Heart right ventricle (tissue), 16 donors: ENCODE data around the gene HBM. TPM values are rescaled to one million over a fixed set of nuclear protein-coding genes. Genes with fewer than 3 reads are reported as not detected.
"Not testable (repeated sequence)": the region's sequence is repeated elsewhere in the genome, so short reads cannot be mapped to it uniquely, and the experiment has no call there.

Experiments
- ATAC-seq, 8 donors: fragments of 200-7000 bp; cut with Tn5 transposase; one replicate each; pipeline ENCODE4 v1.9.1; 2020; ENCODE audit warnings: mild to moderate bottlenecking in 8 of 8, moderate library complexity in 8 of 8, moderate number of reproducible peaks in 1 of 8
- DNase-seq, 2 donors: peaks; one replicate each; pipeline ENCODE4 v3.0.0-alpha.2; 2020
- H3K27ac ChIP-seq, 10 donors: fragments of 200-600 bp; sonication (generic) in 2 of 10; one replicate each; pipeline versions ENCODE4 v1.5.0 to v1.8.0; 2020 to 2022; ENCODE audit warnings: mild to moderate bottlenecking in 3 of 10
- H3K27me3 ChIP-seq, 7 donors: fragments of 200-600 bp; one replicate each; pipeline ENCODE4 v1.8.0; 2021 to 2022; ENCODE audit warnings: mild to moderate bottlenecking in 2 of 7
- H3K36me3 ChIP-seq, 9 donors: fragments of 200-600 bp; sonication (generic) in 1 of 9; one replicate each; pipeline versions ENCODE4 v1.5.0 to v1.8.0; 2020 to 2022; ENCODE audit warnings: mild to moderate bottlenecking in 2 of 9
- H3K4me1 ChIP-seq, 9 donors: fragments of 200-600 bp; sonication (generic) in 1 of 9; one replicate each; pipeline versions ENCODE4 v1.5.0 to v1.8.0; 2020 to 2022; ENCODE audit warnings: mild to moderate bottlenecking in 4 of 9
- H3K4me3 ChIP-seq, 10 donors: fragments of 200-600 bp; sonication (generic) in 2 of 10; one replicate each; pipeline versions ENCODE4 v1.5.0 to v1.8.0; 2020 to 2022; ENCODE audit warnings: mild to moderate bottlenecking in 7 of 10, moderate library complexity in 2 of 10
- H3K9me3 ChIP-seq, 11 donors: fragments of 200-600 bp in 10 of 11; sonication (generic) in 2 of 11; one replicate each; pipeline versions ENCODE4 v1.5.0 to v1.8.0; 2013 to 2022; ENCODE audit warnings: mild to moderate bottlenecking in 2 of 11, control low read depth in 1 of 11, moderate library complexity in 1 of 11
- WGBS, 2 donors: extraction: QIAGEN DNeasy Blood & Tissue Kit; methylation state at CpG; one replicate each; pipeline ENCODE4 v1.1.7; 2013; ENCODE audit warnings: inconsistent platforms in 1 of 2; 5-methylcytosine and 5-hydroxymethylcytosine counted together
- intact Hi-C, 10 donors: fragments of 100-400 bp; cut with DNase I; formaldehyde crosslinking; loops; one replicate each; pipeline versions ENCODE4 v1.11.1 to v1.14.2; 2022
- polyA plus RNA-seq, 2 donors: library from polyadenylated mRNA; stranded (reverse); fragments of 200-250 nt; gene quantifications; one replicate each; pipeline ENCODE4 v1.2.3, GENCODE V29; 2013
- total RNA-seq, 10 donors: library from RNA; stranded (reverse); fragmentation: NEBNext Ultra II Directional in 3 of 10; extraction: Animal tissue kit (Norgen Biotek cat#: 25700) in 3 of 10; gene quantifications; one replicate each; pipeline versions ENCODE4 v1.2.1 to v1.2.4, GENCODE V29; 2021 to 2023
- TF ChIP-seq, protein P1 (sequence below), 9 donors: fragments of 200-600 bp; sonication (generic) in 2 of 9; IDR thresholded peaks; one replicate each; pipeline versions ENCODE4 v1.5.0 to v1.8.0; 2021 to 2022; ENCODE audit warnings: antibody characterized with exemption in 9 of 9, mild to moderate bottlenecking in 5 of 9, moderate library complexity in 1 of 9
- donor health status: Arrhythmogenic right ventricular cardiomyopathy.
- donor health status: ischemic (EF 13 %, LVEDD 7.1; RV severe dilation, severe dysfunction).
- donor health status: healthy with polysubstance abuse.
- donor health status: DM: no; HTN: yes; CAD: no.
- donor health status: DM: no; HTN: no; CAD: no.
- donor health status: ischemic (EF 25% LVEDD 6.9; RV normal size, moderate dysfunction).
- donor health status: ischemic (EF 25% LVEDD 5.7; RV mildly dilated, moderate dysfunction).
- donor health status: healthy.
- donor health status: DM: yes; HTN: yes; CAD: no.
- donor health status: Ischemic cardiomyopathy.
- donor health status: ischemic (EF 35%, LVEDD 5.7; RV mildly dilated, moderate dysfunction).
- donor health status: nonischemic (EF 11% LVEDD 7.7; RV severe dilation, severe dysfunction).
- donor health status: DM: yes; HTN: yes; CAD: no.
- donor health status: PGD.
- donor health status: ischemic (EF 29% LVEDD 5.4; RV normal size, mild dysfunction).
- donor health status: nonischemic (EF 23%, LVEDD 6.1; RV moderate dilation, normal function).

HBM gene
- total and polyA plus RNA-seq, 12 donors: 0.56 to 0.61 TPM; not detected in 10

DNA sequence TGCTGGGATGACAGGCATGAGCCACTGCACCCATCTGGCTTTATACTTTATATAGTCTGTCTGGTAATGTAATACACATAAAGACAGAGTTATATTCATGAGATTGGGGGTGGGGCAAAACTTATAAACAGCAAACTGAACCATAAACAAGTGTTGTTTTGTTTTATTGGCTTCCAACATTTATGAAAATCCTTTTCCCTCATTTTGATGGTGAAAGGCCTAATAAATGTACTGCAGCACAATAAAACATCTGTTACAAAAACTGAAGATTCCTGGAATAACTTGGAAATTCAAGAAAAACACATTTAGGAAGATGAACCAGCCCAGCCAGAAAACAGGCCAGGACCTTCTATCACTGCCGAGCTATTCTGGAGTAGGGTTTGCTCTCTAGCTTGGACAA is 43.4 kb upstream of the HBM start:
- ATAC-seq: no peak
- intact Hi-C loops: no loop called here
- H3K4me3 ChIP-seq: no peak overlapping the region

DNA sequence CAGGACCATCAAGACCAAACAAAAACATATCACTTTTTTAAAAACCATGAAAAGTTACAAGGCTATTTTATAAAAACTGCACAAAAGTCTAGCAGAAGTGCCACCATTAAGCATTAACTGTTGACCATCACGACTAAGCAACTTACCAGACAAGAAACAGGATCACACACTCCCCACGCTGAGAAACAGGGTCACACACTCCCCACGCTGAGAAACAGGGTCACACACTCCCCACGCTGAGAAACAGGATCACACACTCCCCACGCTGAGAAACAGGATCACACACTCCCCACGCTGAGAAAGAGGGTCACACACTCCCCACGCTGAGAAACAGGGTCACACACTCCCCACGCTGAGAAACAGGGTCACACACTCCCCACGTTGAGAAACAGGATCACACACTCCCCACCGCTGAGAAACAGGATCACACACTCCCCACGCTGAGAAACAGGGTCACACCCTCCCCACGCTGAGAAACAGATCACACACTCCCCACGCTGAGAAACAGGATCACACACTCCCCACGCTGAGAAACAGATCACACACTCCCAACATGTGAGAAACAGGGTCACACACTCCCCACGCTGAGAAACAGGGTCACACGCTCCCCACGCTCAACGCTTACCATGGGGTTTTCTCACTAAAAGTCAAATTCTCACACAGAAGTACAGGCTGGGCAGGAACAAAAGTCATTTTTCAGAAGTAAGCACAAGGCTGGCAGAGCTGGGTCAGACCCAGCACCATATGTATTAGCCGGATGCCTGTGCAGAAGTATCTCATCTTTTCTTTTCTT is 42.0 kb upstream of the HBM start:
- DNase-seq, intact Hi-C loops, H3K4me3 ChIP-seq, H3K27ac ChIP-seq, H3K9me3 ChIP-seq, H3K4me1 ChIP-seq, H3K27me3 ChIP-seq, ATAC-seq: not testable (repeated sequence)
- peaks cover 0 to 29% (median 0%) of the 10 kb centered on the region in 9 donors for H3K36me3 ChIP-seq
- WGBS, 2 donors: 89 to 90% methylated on average over 19 of the region's 19 CpGs

More for the DNA sequence above, 43.4 kb upstream of the HBM start:
- no peaks in the 10 kb centered on the region for H3K9me3 ChIP-seq
- 88 to 96% methylated on average over 1 of the region's 1 CpG for WGBS, 2 donors
- no peaks in the 10 kb centered on the region for H3K27me3 ChIP-seq
- peaks cover 0 to 6% (median 0%) of the 10 kb centered on the region in 9 donors for H3K4me1 ChIP-seq
- DNase-seq: no peak
- H3K27ac ChIP-seq: no peak overlapping the region
- TF ChIP-seq, protein P1, sequence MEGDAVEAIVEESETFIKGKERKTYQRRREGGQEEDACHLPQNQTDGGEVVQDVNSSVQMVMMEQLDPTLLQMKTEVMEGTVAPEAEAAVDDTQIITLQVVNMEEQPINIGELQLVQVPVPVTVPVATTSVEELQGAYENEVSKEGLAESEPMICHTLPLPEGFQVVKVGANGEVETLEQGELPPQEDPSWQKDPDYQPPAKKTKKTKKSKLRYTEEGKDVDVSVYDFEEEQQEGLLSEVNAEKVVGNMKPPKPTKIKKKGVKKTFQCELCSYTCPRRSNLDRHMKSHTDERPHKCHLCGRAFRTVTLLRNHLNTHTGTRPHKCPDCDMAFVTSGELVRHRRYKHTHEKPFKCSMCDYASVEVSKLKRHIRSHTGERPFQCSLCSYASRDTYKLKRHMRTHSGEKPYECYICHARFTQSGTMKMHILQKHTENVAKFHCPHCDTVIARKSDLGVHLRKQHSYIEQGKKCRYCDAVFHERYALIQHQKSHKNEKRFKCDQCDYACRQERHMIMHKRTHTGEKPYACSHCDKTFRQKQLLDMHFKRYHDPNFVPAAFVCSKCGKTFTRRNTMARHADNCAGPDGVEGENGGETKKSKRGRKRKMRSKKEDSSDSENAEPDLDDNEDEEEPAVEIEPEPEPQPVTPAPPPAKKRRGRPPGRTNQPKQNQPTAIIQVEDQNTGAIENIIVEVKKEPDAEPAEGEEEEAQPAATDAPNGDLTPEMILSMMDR (IDR thresholded peaks at IDR 0.05): no peak
- peaks cover 0 to 37% (median 0%) of the 10 kb centered on the region in 9 donors for H3K36me3 ChIP-seq

DNA sequence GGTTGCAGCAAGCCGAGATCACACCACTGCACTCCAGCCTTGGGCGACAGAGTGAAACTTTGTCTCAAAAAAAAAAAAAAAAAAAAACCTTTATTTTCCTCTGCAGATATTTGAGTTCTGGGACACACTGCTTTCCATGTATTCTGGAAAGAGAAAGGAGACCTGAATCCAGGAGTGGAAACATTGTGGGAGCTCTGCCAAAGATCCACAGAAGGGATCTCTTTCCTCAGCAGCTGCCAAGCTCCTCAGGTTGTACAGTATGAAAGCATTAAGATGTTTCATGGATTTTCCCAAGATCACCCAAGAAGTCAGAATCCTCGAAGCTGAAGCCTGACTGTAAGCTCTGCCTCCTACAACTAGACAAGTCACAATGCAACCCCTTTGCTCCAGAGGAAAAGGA is 40.8 kb upstream of the HBM start:
- Histone ChIP-seq H3K4me3 (no peak overlapping the region), H3K27me3 (no peaks in the 10 kb centered on the region), H3K27ac (no peak overlapping the region), H3K4me1 (peaks cover 0 to 5% (median 0%) of the 10 kb centered on the region in 9 donors), H3K36me3 (peaks cover 0 to 41% (median 0%) of the 10 kb centered on the region in 9 donors), H3K9me3 (no peaks in the 10 kb centered on the region)
- no peak for DNase-seq
- no peak for ATAC-seq
- 87 to 92% methylated on average over 3 of the region's 3 CpGs for WGBS, 2 donors
- intact Hi-C loops: no loop called here
- TF ChIP-seq, protein P1 (IDR thresholded peaks at IDR 0.05): no peak

DNA sequence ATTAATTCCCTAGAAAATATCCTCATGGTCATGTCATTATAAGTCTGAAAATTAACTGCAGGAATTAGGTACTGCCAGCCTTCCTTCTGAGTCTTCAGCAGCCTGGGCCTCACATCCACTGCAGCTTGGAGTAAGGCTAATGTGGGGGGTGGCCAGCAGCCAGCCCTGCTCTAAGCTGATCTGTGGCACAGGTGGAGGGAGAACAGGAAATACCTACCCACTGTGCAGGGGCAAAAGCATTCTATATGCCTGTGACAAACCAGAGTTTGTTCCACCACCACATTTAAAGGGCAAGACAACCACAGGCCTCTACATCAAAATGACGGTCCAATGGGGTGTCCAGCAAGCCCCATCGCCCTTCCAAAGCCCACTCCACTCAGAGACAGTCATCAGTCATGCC is 36.7 kb upstream of the HBM start:
- Histone ChIP-seq H3K27me3 (no peaks in the 10 kb centered on the region), H3K9me3 (no peaks in the 10 kb centered on the region), H3K27ac (no peak overlapping the region), H3K4me3 (no peak overlapping the region), H3K4me1 (no peaks in the 10 kb centered on the region), H3K36me3 (peaks cover 0 to 27% (median 0%) of the 10 kb centered on the region in 9 donors)
- TF ChIP-seq, protein P1 (IDR thresholded peaks at IDR 0.05): no peak
- WGBS, 2 donors: 93 to 100% methylated on average over 2 of the region's 2 CpGs
- intact Hi-C loops: no loop called here
- no peak for DNase-seq
- no peak for ATAC-seq
